Mesenchymal stem cell (in vitro differentiated cells and primary cell): ENCODE data around the gene GPAT3.
"Not testable (repeated sequence)": the region's sequence is repeated elsewhere in the genome, so short reads cannot be mapped to it uniquely, and the experiment has no call there.

Experiments
- DNase-seq: peaks from one replicate; pipeline ENCODE4 v3.0.0-alpha.2; 2013
- H2AFZ ChIP-seq: one replicate; pipeline ENCODE4 v1.6.1; 2013; ENCODE audit warnings: low read depth, mild to moderate bottlenecking, control low read depth, inconsistent platforms, low read length, moderate library complexity
- H2AK5ac ChIP-seq: 2 replicates; pipeline ENCODE4 v1.6.1; 2013; ENCODE audit warnings: low read length, moderate library complexity, mild to moderate bottlenecking, inconsistent platforms; ENCODE audit not compliant: severe bottlenecking
- H2BK120ac ChIP-seq: one replicate; pipeline ENCODE4 v1.6.1; 2013; ENCODE audit warnings: low read depth, mild to moderate bottlenecking, inconsistent platforms, low read length, moderate library complexity
- H2BK12ac ChIP-seq, 2 experiments: one replicate each; pipeline ENCODE4 v1.6.1; 2013; ENCODE audit warnings: inconsistent platforms in 2 of 2, low read length in 2 of 2, mild to moderate bottlenecking in 2 of 2, moderate library complexity in 2 of 2, control low read depth in 1 of 2
- H2BK15ac ChIP-seq: one replicate; pipeline ENCODE4 v1.6.1; 2013; ENCODE audit warnings: mild to moderate bottlenecking, low read depth, inconsistent platforms; ENCODE audit not compliant: poor library complexity, severe bottlenecking
- H2BK5ac ChIP-seq: 2 replicates; pipeline ENCODE4 v1.6.1; 2013; ENCODE audit warnings: low read depth, mild to moderate bottlenecking, low read length, control low read depth, inconsistent platforms; ENCODE audit not compliant: poor library complexity, severe bottlenecking
- H3K14ac ChIP-seq, 2 experiments: one replicate each; pipeline ENCODE4 v1.6.1; 2013; ENCODE audit warnings: inconsistent platforms in 2 of 2, low read length in 2 of 2, control low read depth in 1 of 2, mild to moderate bottlenecking in 1 of 2, moderate library complexity in 1 of 2
- H3K18ac ChIP-seq, 2 experiments: one replicate each; pipeline ENCODE4 v1.6.1; 2013; ENCODE audit warnings: inconsistent platforms in 2 of 2, low read length in 2 of 2, control low read depth in 1 of 2, low read depth in 1 of 2, mild to moderate bottlenecking in 1 of 2
- H3K23ac ChIP-seq, 2 experiments: one replicate each; pipeline ENCODE4 v1.6.1; 2013; ENCODE audit warnings: inconsistent platforms in 2 of 2, low read length in 2 of 2, mild to moderate bottlenecking in 2 of 2, moderate library complexity in 2 of 2, control low read depth in 1 of 2
- H3K27ac ChIP-seq: 2 replicates; pipeline ENCODE4 v1.5.1; 2013; ENCODE audit warnings: mild to moderate bottlenecking, moderate library complexity, low read length, control low read depth, inconsistent platforms; ENCODE audit not compliant: poor library complexity, severe bottlenecking
- H3K27me3 ChIP-seq, 2 experiments: 2 replicates each; pipeline versions ENCODE4 v1.6.1 to v1.7.0; 2013; ENCODE audit warnings: low read length in 2 of 2, mild to moderate bottlenecking in 2 of 2, moderate library complexity in 2 of 2, control low read depth in 1 of 2, inconsistent platforms in 1 of 2; ENCODE audit not compliant: control insufficient read depth in 1 of 2, insufficient read depth in 1 of 2
- H3K36me3 ChIP-seq, 2 experiments: 2 replicates each; pipeline versions ENCODE4 v1.6.1 to v1.7.0; 2013; ENCODE audit warnings: low read length in 2 of 2, control low read depth in 1 of 2, inconsistent platforms in 1 of 2, low read depth in 1 of 2, mild to moderate bottlenecking in 1 of 2; ENCODE audit not compliant: insufficient read depth in 2 of 2, control insufficient read depth in 1 of 2
- H3K4ac ChIP-seq, 2 experiments: one replicate each; pipeline ENCODE4 v1.6.1; 2013; ENCODE audit warnings: inconsistent platforms in 2 of 2, low read length in 2 of 2, mild to moderate bottlenecking in 2 of 2, moderate library complexity in 2 of 2, control low read depth in 1 of 2, low read depth in 1 of 2
- H3K4me1 ChIP-seq: 2 replicates; pipeline ENCODE4 v1.6.1; 2013; ENCODE audit warnings: low read depth, low read length, control low read depth; ENCODE audit not compliant: control insufficient read depth, insufficient read depth
- H3K4me2 ChIP-seq: 2 replicates; pipeline ENCODE4 v1.6.1; 2013; ENCODE audit warnings: low read length, mild to moderate bottlenecking, inconsistent platforms; ENCODE audit not compliant: poor library complexity, severe bottlenecking
- H3K4me3 ChIP-seq, 2 experiments: 2 replicates each; pipeline versions ENCODE4 v1.5.1 to v1.7.0; 2013; ENCODE audit warnings: low read length in 2 of 2, mild to moderate bottlenecking in 2 of 2, control low read depth in 1 of 2, low read depth in 1 of 2; ENCODE audit not compliant: insufficient read depth in 1 of 2
- H3K79me1 ChIP-seq: replicated peaks from 2 replicates; pipeline ENCODE4 v1.6.1; 2013; ENCODE audit warnings: mild to moderate bottlenecking, control low read depth, low read length, inconsistent platforms; ENCODE audit not compliant: poor library complexity, severe bottlenecking
- H3K9ac ChIP-seq: 2 replicates; pipeline ENCODE4 v1.7.0; 2013; ENCODE audit warnings: mild to moderate bottlenecking, low read length, moderate library complexity
- H3K9me3 ChIP-seq: 2 replicates; pipeline ENCODE4 v1.7.0; 2013; ENCODE audit warnings: mild to moderate bottlenecking, low read length; ENCODE audit not compliant: control insufficient read depth
- H4K8ac ChIP-seq: one replicate; pipeline ENCODE4 v1.6.1; 2013; ENCODE audit warnings: inconsistent platforms, mild to moderate bottlenecking, low read length, moderate library complexity
- H4K91ac ChIP-seq: one replicate; pipeline ENCODE4 v1.6.1; 2013; ENCODE audit warnings: mild to moderate bottlenecking, low read length, inconsistent platforms
- WGBS: methylation state at CpG from one replicate; pipeline ENCODE4 v1.1.7; 2013; ENCODE audit warnings: mixed read lengths; 5-methylcytosine and 5-hydroxymethylcytosine counted together

Gene GPAT3

GRCh38 chr4:83490876-83491450, 44.9 kb upstream of the GPAT3 start:
- no peaks in the 10 kb centered on the region for H3K9me3 ChIP-seq
- H4K91ac ChIP-seq = no peak overlapping the region
- no peaks in the 10 kb centered on the region for H3K4me1 ChIP-seq
- no peak overlapping the region for H2BK12ac ChIP-seq
- no peak overlapping the region for H2AK5ac ChIP-seq
- no CpG with 5 or more reads among the region's 1 CpG for WGBS
- H2BK15ac ChIP-seq = no peak overlapping the region
- no peak overlapping the region for H4K8ac ChIP-seq
- no peak overlapping the region for H2AFZ ChIP-seq
- no peak overlapping the region for H3K4ac ChIP-seq
- no peak overlapping the region for H3K4me2 ChIP-seq
- peak; percentile 53 for DNase-seq
- H2BK5ac ChIP-seq = no peak overlapping the region
- no peak overlapping the region for H3K18ac ChIP-seq
- no peak overlapping the region for H3K14ac ChIP-seq
- no peak overlapping the region for H3K27ac ChIP-seq
- no peaks in the 10 kb centered on the region for H3K79me1 ChIP-seq
- no peak overlapping the region for H3K9ac ChIP-seq
- no peaks in the 10 kb centered on the region for H3K27me3 ChIP-seq
- no peak overlapping the region for H3K23ac ChIP-seq
- H3K4me3 ChIP-seq = no peak overlapping the region
- H3K36me3 ChIP-seq = no peaks in the 10 kb centered on the region
- no peak overlapping the region for H2BK120ac ChIP-seq

- H2BK12ac ChIP-seq, H3K9ac ChIP-seq, H3K27ac ChIP-seq, H3K4me3 ChIP-seq, H4K8ac ChIP-seq, H2AFZ ChIP-seq, H3K27me3 ChIP-seq, H2BK120ac ChIP-seq, H3K36me3 ChIP-seq, H2BK5ac ChIP-seq, H3K4me2 ChIP-seq, H4K91ac ChIP-seq, H3K79me1 ChIP-seq, H2BK15ac ChIP-seq, H3K9me3 ChIP-seq, H3K4ac ChIP-seq, H3K23ac ChIP-seq, H3K4me1 ChIP-seq, DNase-seq, H2AK5ac ChIP-seq, H3K14ac ChIP-seq, H3K18ac ChIP-seq: not testable (repeated sequence)
- 92% methylated on average over 7 of the region's 8 CpGs for WGBS
Observed at GRCh38 chr4:83496085-83496917, 39.6 kb upstream of the GPAT3 start.

GRCh38 chr4:83498187-83498586, 37.7 kb upstream of the GPAT3 start:
- no peak overlapping the region for H3K4me3 ChIP-seq
- H3K4me1 ChIP-seq = no peaks in the 10 kb centered on the region
- no peak overlapping the region for H3K23ac ChIP-seq
- H3K4me2 ChIP-seq = no peak overlapping the region
- H4K8ac ChIP-seq = no peak overlapping the region
- H3K9me3 ChIP-seq = no peaks in the 10 kb centered on the region
- no peak overlapping the region for H3K9ac ChIP-seq
- no peak overlapping the region for H2BK15ac ChIP-seq
- no peaks in the 10 kb centered on the region for H3K36me3 ChIP-seq
- H3K18ac ChIP-seq = no peak overlapping the region
- DNase-seq = no peak
- no peaks in the 10 kb centered on the region for H3K79me1 ChIP-seq
- no peak overlapping the region for H2AFZ ChIP-seq
- no peak overlapping the region for H3K27ac ChIP-seq
- no peak overlapping the region for H2BK120ac ChIP-seq
- WGBS = 95% methylated on average over 1 of the region's 1 CpG
- H2BK5ac ChIP-seq = no peak overlapping the region
- H4K91ac ChIP-seq = no peak overlapping the region
- no peak overlapping the region for H2BK12ac ChIP-seq
- H3K4ac ChIP-seq = no peak overlapping the region
- no peak overlapping the region for H3K14ac ChIP-seq
- H3K27me3 ChIP-seq = no peaks in the 10 kb centered on the region
- H2AK5ac ChIP-seq = no peak overlapping the region

- H3K14ac ChIP-seq, H3K27ac ChIP-seq, H2AFZ ChIP-seq, H2BK15ac ChIP-seq, H2BK120ac ChIP-seq, H3K9ac ChIP-seq, H4K8ac ChIP-seq, H4K91ac ChIP-seq, H3K9me3 ChIP-seq, H3K4me1 ChIP-seq, H3K36me3 ChIP-seq, H2AK5ac ChIP-seq, H3K18ac ChIP-seq, H3K27me3 ChIP-seq, H2BK12ac ChIP-seq, H3K4ac ChIP-seq, H3K4me2 ChIP-seq, H3K23ac ChIP-seq, H3K79me1 ChIP-seq, DNase-seq, H2BK5ac ChIP-seq, H3K4me3 ChIP-seq: not testable (repeated sequence)
- WGBS = 88% methylated on average over 3 of the region's 3 CpGs
Observed at GRCh38 chr4:83501671-83502070, 34.2 kb upstream of the GPAT3 start.
